Measurements from ENCODE around the gene STRBP. TPM values are rescaled to one million over a fixed set of nuclear protein-coding genes. Genes with fewer than 3 reads are reported as not detected.

The STRBP gene
- total RNA-seq, 2 experiments from 2014 or later, result 40.7 to 43.2 TPM

DNA sequence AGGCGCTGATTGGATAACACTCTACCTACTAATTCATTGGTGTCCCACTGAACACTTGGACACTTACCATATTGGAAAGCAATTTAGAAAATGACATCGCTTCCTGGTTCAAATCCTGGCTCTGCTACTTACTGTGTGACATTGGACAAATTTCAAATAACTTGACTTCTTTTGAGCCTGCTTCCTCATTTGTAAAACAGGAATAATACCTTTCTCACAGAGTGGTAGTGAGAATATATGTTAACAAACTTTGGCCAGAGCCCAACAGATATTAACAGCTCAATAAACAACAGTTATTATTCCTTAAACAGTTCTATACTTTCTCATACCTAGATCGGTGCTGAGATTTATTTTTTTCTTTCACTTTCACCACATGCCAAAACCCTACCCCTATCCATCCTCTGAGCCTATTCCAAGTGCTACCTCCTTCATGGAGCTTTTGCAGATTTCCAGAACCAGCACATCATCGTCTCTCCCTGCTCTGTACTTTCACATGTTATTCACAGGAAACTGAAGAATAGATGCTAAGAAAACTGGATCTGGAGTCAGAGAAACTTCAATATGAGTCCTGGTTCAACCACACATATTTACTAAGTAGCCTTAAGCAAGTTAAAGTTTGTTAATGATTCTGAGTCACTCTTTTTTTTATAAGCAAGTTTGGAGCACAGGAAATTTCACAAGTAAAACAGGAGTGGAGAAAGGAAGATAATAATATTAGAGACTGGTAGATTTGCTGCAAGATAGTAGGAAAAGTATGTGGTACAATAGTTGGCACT, 92.3 kb downstream of the STRBP start:
- Mint-ChIP-seq H3K9me3 (no peaks in the 10 kb centered on the region), H3K4me3 (no peak overlapping the region), H3K27me3 (no peaks in the 10 kb centered on the region), H3K36me3 (ENCODE audit: low read depth) (peaks cover 16% of the 10 kb centered on the region), H3K4me1 (ENCODE audit: low read depth) (peaks cover 8% of the 10 kb centered on the region), H3K27ac (no peak overlapping the region)
- ChIA-PET CTCF (no interaction called here), POLR2A (no interaction called here)
- intact Hi-C loops (cut with micrococcal nuclease), result no loop called here
- no peak for TF ChIP-seq CTCF (IDR thresholded peaks at IDR 0.05)
- DNase-seq (no peak), ATAC-seq (no peak)

GRCh38 chr9:123174887-123175518, 93.4 kb downstream of the STRBP start:
- Mint-ChIP-seq H3K27me3 (no peaks in the 10 kb centered on the region), H3K36me3 (ENCODE audit: low read depth) (peaks cover 15% of the 10 kb centered on the region), H3K4me3 (no peak overlapping the region), H3K27ac (no peak overlapping the region), H3K4me1 (ENCODE audit: low read depth) (peaks cover 8% of the 10 kb centered on the region), H3K9me3 (no peaks in the 10 kb centered on the region)
- CTCF ChIA-PET, result no interaction called here
- DNase-seq (no peak), ATAC-seq (no peak)
- POLR2A ChIA-PET, result interaction anchor here (0.6 kb wide), 1 partner anchor 48 kb away, joined by 3 read pairs; no protein-coding TSS in a partner anchor
- no peak for TF ChIP-seq CTCF (IDR thresholded peaks at IDR 0.05)
- intact Hi-C loops (cut with micrococcal nuclease), result no loop called here

DNA sequence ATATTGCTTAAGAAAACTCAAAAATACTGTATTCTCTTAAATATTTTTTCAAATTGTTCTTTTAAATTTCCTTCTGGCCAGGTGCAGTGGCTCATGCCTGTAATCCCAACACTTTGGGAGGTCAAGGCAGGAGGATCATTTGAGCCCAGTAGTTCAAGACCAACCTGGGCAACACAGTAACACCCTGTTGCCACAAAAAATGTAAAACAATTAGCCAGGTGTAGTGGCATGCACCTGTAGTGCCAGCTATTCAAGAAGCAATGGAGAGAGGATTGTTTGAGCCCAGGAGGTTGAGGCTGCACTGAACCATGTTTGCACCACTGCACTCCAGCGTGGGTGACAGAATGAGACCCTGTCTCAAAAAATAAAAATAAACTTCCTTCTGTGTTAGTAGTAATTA, 94.3 kb downstream of the STRBP start:
- TF ChIP-seq CTCF (IDR thresholded peaks at IDR 0.05), result no peak
- ATAC-seq (no peak), DNase-seq (no peak)
- no peaks in the 10 kb centered on the region for H3K9me3 Mint-ChIP-seq
- CTCF ChIA-PET, result no interaction called here
- no peaks in the 10 kb centered on the region for H3K27me3 Mint-ChIP-seq
- intact Hi-C loops (cut with micrococcal nuclease), result no loop called here
- H3K27ac Mint-ChIP-seq, result no peak overlapping the region
- POLR2A ChIA-PET, result no interaction called here
- H3K4me3 Mint-ChIP-seq, result no peak overlapping the region
- H3K36me3 Mint-ChIP-seq (ENCODE audit: low read depth), result peaks cover 13% of the 10 kb centered on the region
- peaks cover 9% of the 10 kb centered on the region for H3K4me1 Mint-ChIP-seq (ENCODE audit: low read depth)

DNA sequence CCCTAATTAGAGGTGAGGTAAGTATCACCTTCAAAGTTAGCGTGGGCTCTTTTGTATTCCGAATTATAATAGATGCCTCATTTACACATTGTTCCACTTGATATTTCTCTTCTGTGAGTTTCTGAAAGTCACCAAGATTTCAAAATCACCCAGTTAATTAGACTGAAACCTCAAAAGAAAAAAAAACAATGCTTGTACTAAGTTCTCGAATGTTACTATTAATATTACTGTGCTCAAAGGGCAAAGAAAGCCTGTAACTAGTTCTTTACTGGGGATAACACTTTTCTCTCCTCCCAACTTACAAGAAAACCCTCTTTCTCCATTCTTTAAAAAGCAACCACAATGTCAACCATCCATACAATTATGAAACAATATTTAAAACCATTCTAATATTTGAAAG, 98.5 kb downstream of the STRBP start:
- Mint-ChIP-seq H3K4me1 (ENCODE audit: low read depth) (peaks cover 5% of the 10 kb centered on the region), H3K27ac (no peak overlapping the region), H3K36me3 (ENCODE audit: low read depth) (peaks cover 10% of the 10 kb centered on the region), H3K27me3 (no peaks in the 10 kb centered on the region), H3K4me3 (no peak overlapping the region), H3K9me3 (no peaks in the 10 kb centered on the region)
- ChIA-PET CTCF (interaction anchor here (0.7 to 1.2 kb wide), 2 partner anchors 17 to 55 kb away, joined by 3 to 4 read pairs; no protein-coding TSS in a partner anchor), POLR2A (no interaction called here)
- no peak for TF ChIP-seq CTCF (IDR thresholded peaks at IDR 0.05)
- ATAC-seq (no peak), DNase-seq (no peak)
- intact Hi-C loops (cut with micrococcal nuclease), result no loop called here

GRCh38 chr9:123168586-123168985, 99.8 kb downstream of the STRBP start:
- intact Hi-C loops (cut with micrococcal nuclease), result no loop called here
- no peak overlapping the region for H3K4me3 Mint-ChIP-seq
- no peaks in the 10 kb centered on the region for H3K27me3 Mint-ChIP-seq
- CTCF ChIA-PET, result interaction anchor here (0.9 kb wide), 1 partner anchor 57 kb away, joined by 3 read pairs; no protein-coding TSS in a partner anchor
- ATAC-seq, result no peak
- TF ChIP-seq CTCF (IDR thresholded peaks at IDR 0.05), result no peak
- DNase-seq, result no peak
- peaks cover 10% of the 10 kb centered on the region for H3K36me3 Mint-ChIP-seq (ENCODE audit: low read depth)
- H3K9me3 Mint-ChIP-seq, result no peaks in the 10 kb centered on the region
- peaks cover 5% of the 10 kb centered on the region for H3K4me1 Mint-ChIP-seq (ENCODE audit: low read depth)
- POLR2A ChIA-PET, result no interaction called here
- H3K27ac Mint-ChIP-seq, result no peak overlapping the region
